NCI-H2227 treated with DMSO at 0.1 percent for 48 hours (cell line): ENCODE results near the gene CEP120.
"Not testable (repeated sequence)": the region's sequence is repeated elsewhere in the genome, so short reads cannot be mapped to it uniquely, and the experiment has no call there.

ENCODE experiments used
- DNase-seq: peaks from one replicate; lab custom pipeline; 2025; lab: John Stamatoyannopoulos, UW

The CEP120 gene

DNA sequence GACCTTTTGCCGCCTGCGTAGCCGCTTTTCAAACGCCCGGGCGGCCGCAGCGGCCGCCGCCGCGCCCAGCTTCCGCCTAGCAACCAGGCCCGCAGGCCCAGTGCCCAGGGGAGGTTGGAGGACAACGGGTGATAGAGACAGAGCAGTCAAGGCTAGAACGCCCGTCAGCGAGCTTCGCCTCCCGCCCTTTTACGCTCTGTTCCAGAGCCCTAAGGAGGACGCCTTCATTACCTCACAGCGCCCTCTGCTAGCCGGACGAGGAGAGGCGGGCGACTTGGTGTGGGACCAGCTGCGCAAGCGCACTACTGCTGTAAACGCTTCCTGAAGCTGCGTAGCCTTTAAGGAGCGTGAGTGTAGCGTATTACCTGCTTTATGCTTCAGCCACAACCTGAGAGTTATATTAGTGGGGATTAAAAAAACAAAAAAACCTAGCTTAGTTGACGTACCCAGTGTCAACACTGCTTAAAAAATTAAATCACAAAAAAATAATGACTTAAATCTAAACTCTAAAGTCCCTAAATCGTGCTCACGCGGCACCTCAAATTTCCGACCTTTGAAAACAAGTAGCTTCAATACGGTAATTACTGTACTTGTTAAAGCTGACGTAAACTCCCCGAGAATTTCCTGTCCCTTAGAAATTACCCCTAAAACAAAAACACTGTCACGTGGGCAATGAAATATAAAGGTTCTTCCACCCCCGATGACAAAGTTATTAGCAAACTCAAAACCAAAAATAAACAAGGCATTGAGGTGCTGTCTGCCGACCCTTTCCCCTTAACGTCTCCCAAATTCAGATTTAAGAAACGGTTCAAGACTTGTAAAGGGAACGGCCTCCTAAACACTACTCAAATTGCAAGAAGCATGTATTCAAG, at the start of gene CEP120:
CEP120 (minus strand) TSS at position 126 of the 872 bp plus-strand sequence. CDS start 405 bp downstream, outside the sequence.
- DNase-seq = peak; percentile 94

DNA sequence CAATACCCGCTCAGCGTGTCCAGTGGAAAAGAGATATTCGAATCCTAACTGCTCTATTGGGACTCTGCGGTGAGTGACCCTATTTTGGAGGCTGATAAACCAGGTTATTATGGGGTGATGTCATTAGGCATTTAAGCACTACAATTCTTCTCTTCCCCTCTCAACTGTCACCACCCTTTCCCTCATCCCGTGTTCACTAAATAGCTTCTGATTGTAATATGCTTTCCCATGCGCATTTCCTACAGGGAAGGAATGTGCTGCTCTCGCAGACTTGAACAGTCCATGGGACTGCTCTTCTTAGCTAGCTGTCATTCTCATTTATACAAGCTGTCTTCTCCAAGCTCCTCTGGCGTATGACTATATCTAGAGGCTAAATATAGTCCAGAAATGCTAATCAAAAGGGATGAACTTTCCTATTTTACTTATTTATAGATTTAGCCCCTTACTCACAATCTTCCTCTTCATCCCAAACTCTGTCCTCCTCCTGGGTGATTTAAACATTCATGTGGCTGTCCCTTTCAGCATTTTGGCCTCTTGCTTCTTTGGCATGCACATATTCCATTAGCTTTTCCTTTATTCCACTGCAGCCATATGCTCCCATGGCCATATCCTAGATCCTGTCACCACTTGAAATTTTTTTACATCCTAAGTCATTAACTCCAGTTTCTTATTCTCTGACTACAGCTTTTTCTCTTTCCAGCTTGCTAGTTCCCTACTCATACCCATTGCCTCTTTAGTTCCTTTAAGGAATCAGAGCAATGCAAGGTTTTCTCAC, 49.1 kb upstream of the CEP120 start:
- no peak for DNase-seq

DNA sequence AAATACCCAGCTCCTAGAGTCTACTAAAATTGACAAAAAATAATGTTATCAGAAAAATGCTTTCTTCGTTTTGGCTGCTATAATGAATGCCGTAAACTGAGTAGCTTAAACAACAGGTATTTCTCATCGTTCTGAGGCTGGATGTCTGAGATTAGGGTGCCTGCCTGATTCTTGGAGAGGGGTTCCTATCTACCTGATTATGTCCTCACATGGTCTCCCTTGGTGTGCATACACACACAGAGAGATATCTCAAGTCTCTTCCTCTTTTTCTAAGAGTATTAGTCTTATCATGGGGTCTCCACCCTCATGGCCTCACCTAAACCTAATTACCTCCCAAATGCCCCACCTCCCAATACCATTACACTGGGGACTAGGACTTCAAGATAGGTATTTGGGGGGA, 48.2 kb upstream of the CEP120 start:
- no peak for DNase-seq

DNA sequence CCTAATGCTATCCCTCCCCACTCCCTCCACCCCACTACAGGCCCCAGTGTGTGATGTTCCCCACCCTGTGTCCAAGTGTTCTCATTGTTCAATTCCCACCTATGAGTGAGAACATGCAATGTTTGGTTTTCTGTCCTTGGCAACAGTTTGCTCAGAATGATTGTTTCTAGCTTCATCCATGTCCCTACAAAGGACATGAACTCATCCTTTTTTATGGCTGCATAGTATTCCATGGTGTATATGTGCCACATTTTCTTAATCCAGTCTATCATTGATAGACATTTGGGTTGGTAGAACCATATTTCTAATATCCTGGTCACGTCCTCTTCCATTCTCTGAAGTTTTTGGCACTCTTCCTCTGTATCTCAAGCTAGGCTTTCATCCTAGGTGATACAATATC, 43.6 kb upstream of the CEP120 start:
- not testable (repeated sequence) for DNase-seq

DNA sequence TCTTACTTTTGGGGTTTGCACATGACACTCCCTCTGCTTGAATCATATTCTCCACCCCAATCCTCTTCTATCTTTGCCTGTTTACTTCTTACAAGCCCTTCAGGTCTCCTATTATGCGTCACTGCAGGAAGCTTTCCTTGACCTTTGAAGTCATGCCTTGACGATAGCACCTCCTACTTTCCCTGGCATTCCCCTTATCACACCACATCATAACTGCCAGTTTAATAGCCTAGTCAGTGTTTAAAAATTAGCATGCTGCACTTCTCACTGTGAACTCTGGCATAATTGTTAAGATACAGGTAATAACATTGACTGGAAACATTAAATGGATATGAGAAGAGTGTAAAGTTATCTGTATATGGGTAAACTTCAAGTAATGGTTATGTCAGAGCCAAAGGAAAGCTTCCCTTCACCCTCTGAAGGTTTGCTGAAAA, 37.1 kb upstream of the CEP120 start:
- no peak for DNase-seq

DNA sequence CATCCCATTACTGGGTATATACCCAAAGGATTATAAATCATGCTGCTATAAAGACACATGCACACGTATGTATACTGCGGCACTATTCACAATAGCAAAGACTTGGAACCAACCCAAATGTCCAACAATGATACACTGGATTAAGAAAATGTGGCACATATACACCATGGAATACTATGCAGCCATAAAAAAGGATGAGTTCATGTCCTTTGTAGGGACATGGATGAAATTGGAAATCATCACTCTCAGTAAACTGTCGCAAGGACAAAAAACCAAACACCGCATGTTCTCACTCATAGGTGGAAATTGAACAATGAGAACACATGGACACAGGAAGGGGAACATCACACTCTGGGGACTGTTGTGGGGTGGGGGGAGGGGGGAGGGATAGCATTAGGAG, 35.8 kb upstream of the CEP120 start:
- not testable (repeated sequence) for DNase-seq

DNA sequence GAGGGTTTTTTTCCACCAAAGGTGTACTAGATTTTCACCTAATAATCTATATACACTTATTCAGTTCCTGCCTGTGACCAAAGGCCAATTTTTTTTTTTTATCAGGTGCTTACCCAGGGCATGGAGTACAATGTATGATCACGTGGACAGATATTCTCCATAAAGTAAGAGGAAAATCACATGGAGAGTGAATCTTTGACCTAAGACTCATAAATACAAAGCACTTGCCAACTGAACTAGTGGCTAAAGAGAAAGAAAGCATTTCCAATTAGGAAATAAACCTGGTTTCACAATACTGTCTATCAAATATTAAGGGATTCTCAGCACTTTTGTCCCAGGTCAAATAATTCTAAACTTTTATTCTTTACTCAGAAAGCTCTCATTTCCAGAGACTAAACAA, 33.0 kb upstream of the CEP120 start:
- no peak for DNase-seq

DNA sequence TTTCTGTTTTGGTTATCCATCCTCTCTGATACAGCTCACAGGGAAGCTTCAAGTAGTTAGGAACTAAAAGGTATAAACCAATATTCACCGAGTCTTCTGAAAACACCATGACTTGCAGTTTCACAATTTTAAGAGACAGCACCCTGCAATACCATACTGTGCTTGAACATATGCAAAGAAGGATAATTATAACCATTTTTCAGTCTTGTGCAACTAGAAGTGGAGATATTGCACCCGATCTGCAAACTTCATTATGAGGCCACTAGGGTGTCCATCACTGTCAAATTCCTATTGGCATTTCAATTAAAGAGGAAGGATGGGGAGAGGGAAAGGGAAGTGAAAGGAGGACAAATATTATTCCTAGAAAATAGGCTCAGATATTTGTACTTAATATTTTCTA, 32.4 kb upstream of the CEP120 start:
- no peak for DNase-seq

DNA sequence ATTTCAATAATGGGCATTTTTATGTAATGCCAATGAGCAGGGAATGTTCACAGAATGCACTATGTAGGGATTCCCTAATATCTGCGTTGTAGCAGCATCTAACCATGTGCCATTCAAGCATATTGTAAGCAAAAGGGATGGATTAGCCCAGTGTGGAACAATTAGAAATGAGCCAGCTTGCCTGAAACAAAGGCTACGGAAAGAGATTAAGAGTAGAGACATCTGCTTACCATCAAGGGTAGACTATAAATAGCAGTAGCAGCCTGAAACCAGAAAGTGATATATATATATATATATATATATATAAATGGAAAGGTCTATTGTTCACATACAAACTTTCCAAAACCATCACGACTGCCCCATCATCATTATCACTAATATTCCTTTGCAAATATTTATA, 31.9 kb upstream of the CEP120 start:
- DNase-seq = no peak

DNA sequence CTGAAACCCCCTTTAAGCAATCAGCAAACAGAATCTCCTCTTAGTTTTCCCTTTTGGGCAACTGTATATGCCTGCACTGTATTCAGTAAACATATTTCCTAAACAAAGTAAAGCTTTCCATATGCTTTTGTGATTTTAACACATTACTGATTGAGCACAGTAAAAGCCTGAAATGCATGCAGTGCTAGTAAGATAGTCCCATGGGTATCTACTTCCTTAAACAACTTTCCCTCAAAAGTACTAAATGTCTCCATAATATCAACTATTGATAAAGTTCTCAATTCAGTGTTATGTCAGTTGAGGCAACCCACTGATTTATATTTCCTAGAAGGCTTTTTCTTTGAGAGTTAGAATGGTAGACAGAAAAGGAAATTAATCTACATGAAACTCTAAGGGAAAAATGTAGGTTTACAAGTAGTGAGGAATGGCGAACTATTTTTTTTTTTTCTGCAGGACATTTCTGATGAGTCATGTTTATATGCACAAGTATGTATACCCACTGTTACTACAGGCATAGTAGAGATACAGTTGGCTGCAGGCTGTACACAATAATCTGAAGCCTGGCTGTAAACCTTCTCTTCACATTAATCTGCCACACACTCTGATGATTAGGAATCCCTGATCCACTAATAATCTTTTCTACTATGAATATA, 31.2 kb upstream of the CEP120 start:
- no peak for DNase-seq

DNA sequence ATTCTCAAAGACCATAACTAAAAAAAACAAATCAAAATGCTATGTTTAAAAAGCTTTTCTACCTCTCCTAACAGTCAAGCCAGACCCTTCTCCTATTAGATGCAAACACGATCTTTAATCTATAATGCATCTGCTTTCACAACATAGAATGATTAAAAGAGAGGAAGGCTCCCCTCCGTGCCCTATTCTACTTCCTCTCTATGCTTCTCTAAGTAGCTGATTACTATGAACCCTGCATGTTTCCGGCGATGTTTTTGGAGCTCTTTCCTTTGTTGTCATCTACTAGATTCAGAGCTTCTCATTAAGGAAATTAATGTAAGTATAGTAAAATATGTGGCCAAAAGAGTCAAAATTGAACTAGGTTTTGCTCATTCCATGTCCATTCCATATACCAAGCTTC, 29.2 kb upstream of the CEP120 start:
- DNase-seq = no peak

DNA sequence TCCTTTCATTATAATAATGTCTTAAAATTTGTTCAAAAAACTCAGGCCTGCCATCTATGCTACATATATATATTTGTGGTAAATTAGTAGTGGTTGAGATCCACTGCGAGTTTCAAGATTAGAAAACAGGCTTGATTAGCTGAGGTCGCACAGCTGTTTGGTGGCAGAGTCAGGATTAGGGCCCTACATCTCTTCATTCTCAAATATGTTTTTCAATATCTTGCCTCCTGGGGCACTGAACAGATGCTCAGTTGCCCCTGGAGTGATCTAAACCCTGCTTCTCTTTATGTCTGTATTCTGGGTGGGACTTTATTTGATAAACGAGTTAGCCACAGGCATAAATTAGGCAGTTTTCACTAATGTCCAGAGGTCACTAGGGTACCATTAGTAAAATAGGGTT, 27.8 kb upstream of the CEP120 start:
- DNase-seq = peak; percentile 8

DNA sequence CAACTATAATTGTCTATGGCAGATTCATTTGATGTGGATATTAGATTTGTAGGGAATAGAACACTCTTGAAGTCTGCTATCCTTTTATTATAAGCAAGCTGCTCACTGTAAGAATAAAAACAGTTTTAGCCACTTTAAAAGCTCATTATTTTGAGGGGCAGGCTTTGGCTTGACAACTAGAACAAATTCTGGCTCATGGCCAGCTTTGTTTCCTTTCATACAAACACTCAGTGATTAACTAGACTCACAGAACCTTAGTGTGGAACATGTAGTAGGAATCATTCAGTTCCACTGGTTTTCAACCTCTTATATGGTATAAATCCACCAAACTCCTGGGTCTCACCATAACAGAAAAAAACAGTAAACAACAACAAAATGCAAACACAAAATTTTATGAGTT, 27.4 kb upstream of the CEP120 start:
- DNase-seq = peak; percentile 35

DNA sequence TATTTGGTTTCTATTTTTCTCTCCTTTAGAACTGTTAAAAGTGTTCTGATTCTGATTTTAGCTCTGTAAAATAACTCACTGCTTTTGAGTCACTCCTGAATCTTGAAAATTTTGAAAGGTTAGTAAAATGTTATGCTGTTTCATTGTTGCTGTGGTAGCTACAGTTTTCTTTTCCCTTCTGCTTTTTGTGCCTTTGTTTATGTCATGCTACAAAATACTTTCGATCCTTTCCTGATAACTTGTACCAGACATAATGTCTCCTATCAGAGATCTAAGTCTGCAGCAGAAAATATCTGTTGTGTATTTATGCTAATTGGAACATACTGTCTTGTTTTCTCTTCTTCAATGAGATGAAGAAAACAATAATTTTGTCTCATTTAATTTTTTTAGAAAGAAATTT, 26.9 kb upstream of the CEP120 start:
- no peak for DNase-seq

DNA sequence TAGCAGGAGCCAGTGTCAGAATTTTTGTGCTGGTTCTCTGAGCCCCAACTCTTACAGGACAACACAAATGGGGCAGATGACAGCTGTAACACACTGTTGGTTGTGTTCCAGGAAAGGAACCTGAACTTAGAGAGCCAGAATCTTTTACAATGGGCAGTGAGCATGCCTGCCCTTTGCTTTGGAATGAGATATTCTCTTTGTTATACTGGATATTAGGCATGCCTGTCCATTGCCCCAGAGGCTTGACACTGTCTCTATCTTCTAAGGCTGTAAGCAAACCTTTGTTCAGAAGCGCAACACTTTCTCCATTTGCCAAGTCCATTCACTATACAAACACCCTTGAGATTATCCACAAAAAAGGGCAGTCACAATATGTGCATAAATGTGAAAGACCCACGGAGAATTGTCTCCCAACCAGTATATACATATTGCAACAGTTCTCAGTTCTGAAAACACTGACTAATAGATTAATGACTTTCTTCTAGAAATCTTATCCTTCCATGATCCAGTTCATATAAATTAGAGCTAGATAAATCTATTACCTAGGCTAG, 26.3 kb upstream of the CEP120 start:
- DNase-seq = no peak

DNA sequence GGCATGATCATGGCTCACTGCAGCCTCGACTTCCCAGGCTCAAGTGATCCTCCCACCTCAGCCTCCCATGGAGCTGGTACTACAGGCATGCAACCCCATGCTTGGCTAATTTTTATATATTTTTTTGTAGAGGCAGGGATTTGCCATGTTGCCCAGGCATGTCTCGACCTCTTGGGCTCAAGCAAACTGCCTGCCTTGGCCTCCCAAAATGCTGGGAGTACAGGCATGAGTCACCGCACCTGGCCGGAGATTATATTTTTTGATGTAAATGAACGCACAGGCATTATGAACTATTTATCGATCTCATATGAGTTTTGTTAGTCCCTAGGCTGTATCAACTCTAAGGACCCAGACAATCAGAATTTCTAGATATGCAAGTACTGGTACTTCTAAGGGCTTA, 25.5 kb upstream of the CEP120 start:
- DNase-seq = no peak

DNA sequence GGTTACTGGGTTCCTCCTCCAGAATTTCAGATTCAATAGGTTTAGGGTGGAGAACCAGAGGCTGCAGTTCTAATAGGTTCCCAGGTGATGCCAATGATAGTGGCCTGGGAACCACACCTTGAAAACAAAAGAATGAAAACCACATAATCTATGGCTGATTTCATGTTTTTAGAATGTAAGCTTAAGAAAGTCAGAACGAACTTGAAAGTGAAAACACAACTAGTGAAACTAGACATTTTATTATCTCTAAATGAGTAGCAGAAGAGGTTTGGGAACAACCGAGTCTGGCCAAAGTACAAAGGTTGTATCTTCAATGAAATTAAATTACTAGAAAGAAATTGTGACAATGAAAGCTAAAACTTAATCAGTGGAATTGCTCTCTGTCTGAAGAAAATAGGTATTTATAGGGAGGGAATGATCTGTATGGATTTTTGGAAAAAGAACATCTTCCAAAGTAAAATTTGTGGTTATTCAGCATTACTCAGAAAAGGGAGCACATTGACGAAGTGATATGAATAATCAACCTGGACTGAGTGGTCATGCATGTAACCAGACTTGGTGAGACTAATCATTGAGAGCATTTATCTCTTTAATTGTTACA, 24.9 kb upstream of the CEP120 start:
- no peak for DNase-seq

DNA sequence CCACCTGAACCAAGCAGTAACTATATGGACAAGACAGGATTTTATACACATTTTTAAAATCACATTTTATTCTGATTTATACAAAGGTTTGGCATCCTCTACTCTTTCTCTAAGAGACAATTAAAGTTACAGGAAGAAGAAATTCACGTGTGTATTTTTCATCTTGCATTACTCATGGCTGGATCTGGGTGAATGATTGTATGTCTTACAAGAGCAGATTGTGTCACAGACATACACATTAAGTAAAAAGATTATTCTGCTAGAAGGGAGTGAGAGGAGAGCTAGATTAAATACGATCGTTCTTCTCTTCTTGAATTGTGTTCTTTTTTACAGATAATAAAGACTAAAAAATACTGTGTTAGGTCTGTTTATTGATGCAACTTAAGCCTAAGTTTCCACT, 20.8 kb upstream of the CEP120 start:
- DNase-seq = no peak

DNA sequence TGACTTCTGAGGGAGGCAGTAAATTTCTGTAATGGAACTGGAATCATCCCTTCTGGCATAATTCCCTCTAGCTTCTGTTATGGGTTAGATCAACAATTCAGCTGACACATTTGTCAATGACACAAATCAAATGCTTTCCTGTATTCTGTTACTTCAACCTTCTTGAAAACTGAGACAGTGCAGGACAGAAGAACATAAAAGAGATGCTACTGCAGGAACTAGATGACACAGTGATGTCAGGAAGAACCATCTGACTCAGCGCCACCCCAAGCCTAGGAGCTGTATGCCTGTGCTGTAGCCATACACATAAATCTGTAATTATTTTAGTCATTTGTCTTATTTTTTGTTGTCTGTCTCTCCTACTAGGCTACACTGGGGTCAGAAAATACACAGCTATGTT, 18.2 kb upstream of the CEP120 start:
- DNase-seq = no peak

DNA sequence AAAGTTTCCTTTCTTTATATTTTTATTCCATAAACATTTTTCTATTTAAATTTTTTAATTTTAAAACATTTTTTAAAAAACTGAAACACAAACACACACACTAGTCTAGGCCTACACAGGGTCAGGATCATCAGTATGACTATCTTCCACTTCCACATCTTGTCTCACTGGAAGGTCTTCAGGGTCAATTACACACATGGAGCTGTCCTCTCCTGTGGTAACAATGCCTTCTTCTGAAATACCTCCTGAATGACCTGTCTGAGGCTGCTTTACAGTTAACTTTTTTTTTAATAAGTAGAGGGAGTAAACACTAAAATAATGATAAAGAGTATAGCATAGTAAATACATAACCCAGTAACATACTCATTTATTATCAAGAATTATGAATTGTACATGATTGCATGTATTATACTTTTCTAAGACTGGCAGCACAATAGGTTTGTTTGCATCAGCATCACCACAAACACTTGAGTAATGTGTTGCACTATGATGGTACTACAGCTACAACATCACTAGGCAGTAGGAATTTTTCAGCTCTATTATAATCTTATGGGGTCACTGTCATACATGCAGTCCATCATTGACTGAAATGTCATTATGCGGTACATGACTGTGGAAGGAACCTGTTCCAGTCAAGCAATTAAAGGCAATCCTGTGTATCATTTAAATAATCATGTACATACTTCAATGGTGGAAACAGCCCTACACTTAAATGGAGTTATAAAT, 17.4 kb upstream of the CEP120 start:
- no peak for DNase-seq

DNA sequence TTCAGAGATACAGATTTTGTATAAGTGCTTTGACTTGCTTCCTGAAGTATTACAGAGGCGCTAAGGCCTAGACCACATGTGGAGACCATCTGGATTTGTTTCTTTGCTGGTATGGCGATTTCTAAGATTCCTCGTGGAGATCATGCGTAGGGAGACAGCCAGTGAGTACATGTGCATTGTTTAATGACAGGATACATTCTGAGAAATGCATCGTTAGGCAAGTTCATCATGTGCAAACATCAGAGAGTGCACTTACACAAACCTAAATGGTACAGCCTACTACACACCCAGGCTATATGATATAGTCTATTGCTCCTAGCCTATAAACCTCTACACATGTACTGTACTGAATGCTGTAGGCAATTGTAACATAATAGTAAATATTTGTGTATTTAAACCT, 16.5 kb upstream of the CEP120 start:
- DNase-seq = no peak
